Effector memory CD8-positive, alpha-beta T cell (primary cell): ENCODE measurements around the gene SAMD11.

Experiments
- ATAC-seq: fragments of 150-1000 bp; cut with Tn5 transposase; replicated peaks from 2 replicates; pipeline ENCODE4 v1.10.0; 2021; ENCODE audit warnings: mild to moderate bottlenecking, moderate library complexity
- DNase-seq, 3 experiments: peaks; one replicate each; pipeline ENCODE4 v3.0.0; 2021
- H3K27ac Mint-ChIP-seq, 2 donors: one replicate each; pipeline ENCODE4 v1.8.0; 2022; ENCODE audit warnings: mild to moderate bottlenecking in 2 of 2, mixed read lengths in 2 of 2, moderate library complexity in 2 of 2
- H3K27me3 Mint-ChIP-seq, 2 donors: one replicate each; pipeline ENCODE4 v1.8.0; 2022; ENCODE audit warnings: mixed read lengths in 2 of 2
- H3K36me3 Mint-ChIP-seq: one replicate; pipeline ENCODE4 v1.8.0; 2022; ENCODE audit warnings: mild to moderate bottlenecking, moderate library complexity, mixed read lengths; ENCODE audit not compliant: insufficient read depth
- H3K4me1 Mint-ChIP-seq, 2 donors: one replicate each; pipeline ENCODE4 v1.8.0; 2022; ENCODE audit warnings: low read depth in 2 of 2, mixed read lengths in 2 of 2
- H3K4me3 Mint-ChIP-seq, 2 donors: one replicate each; pipeline ENCODE4 v1.8.0; 2022; ENCODE audit warnings: mild to moderate bottlenecking in 2 of 2, mixed read lengths in 2 of 2, moderate library complexity in 2 of 2
- H3K9me3 Mint-ChIP-seq, 2 donors: one replicate each; pipeline ENCODE4 v1.8.0; 2022; ENCODE audit warnings: mixed read lengths in 2 of 2

Gene SAMD11

GRCh38 chr1:938088-938683 is 14.5 kb downstream of the SAMD11 start:
- H3K27ac Mint-ChIP-seq = peak overlapping the region in 1 of 2 donors; percentile 68
- H3K27me3 Mint-ChIP-seq = peaks cover 32 to 68% of the 10 kb centered on the region in 2 donors
- ATAC-seq = no peak
- H3K4me3 Mint-ChIP-seq = no peak overlapping the region
- DNase-seq = no peak
- H3K36me3 Mint-ChIP-seq = peaks cover 6% of the 10 kb centered on the region
- peaks cover 4 to 10% of the 10 kb centered on the region in 2 donors for H3K4me1 Mint-ChIP-seq
- no peaks in the 10 kb centered on the region for H3K9me3 Mint-ChIP-seq

- Mint-ChIP-seq H3K27me3 (peaks cover 32 to 66% of the 10 kb centered on the region in 2 donors), H3K4me1 (peaks cover 4 to 10% of the 10 kb centered on the region in 2 donors), H3K36me3 (peaks cover 6% of the 10 kb centered on the region), H3K27ac (no peak overlapping the region), H3K4me3 (no peak overlapping the region), H3K9me3 (no peaks in the 10 kb centered on the region)
- no peak for ATAC-seq
- no peak for DNase-seq
These were observed 15.2 kb downstream of the SAMD11 start for GRCh38 chr1:938711-939489.

- H3K4me3 Mint-ChIP-seq = no peak overlapping the region
- H3K9me3 Mint-ChIP-seq = no peaks in the 10 kb centered on the region
- no peak overlapping the region for H3K27ac Mint-ChIP-seq
- ATAC-seq = no peak
- peaks cover 4 to 10% of the 10 kb centered on the region in 2 donors for H3K4me1 Mint-ChIP-seq
- DNase-seq = no peak
- peaks cover 10% of the 10 kb centered on the region for H3K36me3 Mint-ChIP-seq
- H3K27me3 Mint-ChIP-seq = peaks cover 32 to 64% of the 10 kb centered on the region in 2 donors
These were observed 15.9 kb downstream of the SAMD11 start for GRCh38 chr1:939511-940106.

- Mint-ChIP-seq H3K27ac (no peak overlapping the region), H3K36me3 (peaks cover 7% of the 10 kb centered on the region), H3K4me1 (peaks cover 4 to 10% of the 10 kb centered on the region in 2 donors), H3K27me3 (peaks cover 26 to 56% of the 10 kb centered on the region in 2 donors), H3K9me3 (no peaks in the 10 kb centered on the region), H3K4me3 (peak overlapping the region; percentile 84 to 85)
- DNase-seq (no peak), ATAC-seq (peak; percentile 35)
These were observed 16.6 kb downstream of the SAMD11 start for GRCh38 chr1:940107-941014.

- Mint-ChIP-seq H3K36me3 (peaks cover 7% of the 10 kb centered on the region), H3K4me1 (peaks cover 7 to 10% of the 10 kb centered on the region in 2 donors), H3K4me3 (peak overlapping the region; percentile 84 to 85), H3K9me3 (no peaks in the 10 kb centered on the region), H3K27ac (no peak overlapping the region), H3K27me3 (peaks cover 22 to 52% of the 10 kb centered on the region in 2 donors)
- DNase-seq (no peak), ATAC-seq (peak; percentile 2)
These were observed 17.4 kb downstream of the SAMD11 start for GRCh38 chr1:941015-941587.

- Mint-ChIP-seq H3K4me3 (peak overlapping the region; percentile 84 to 85), H3K27me3 (peaks cover 22 to 49% of the 10 kb centered on the region in 2 donors), H3K36me3 (peaks cover 7% of the 10 kb centered on the region), H3K9me3 (no peaks in the 10 kb centered on the region), H3K27ac (no peak overlapping the region), H3K4me1 (peaks cover 7 to 10% of the 10 kb centered on the region in 2 donors)
- ATAC-seq = peak; percentile 30
- DNase-seq = no peak
These were observed 18.1 kb downstream of the SAMD11 start for GRCh38 chr1:941588-942383.

- ATAC-seq = peak; percentile 13
- no peak for DNase-seq
These were observed 18.7 kb downstream of the SAMD11 start for GRCh38 chr1:942411-942821.

GRCh38 chr1:942864-943533 is 19.3 kb downstream of the SAMD11 start:
- peaks cover 7 to 10% of the 10 kb centered on the region in 2 donors for H3K4me1 Mint-ChIP-seq
- no peak for DNase-seq
- no peak overlapping the region for H3K4me3 Mint-ChIP-seq
- no peak overlapping the region for H3K27ac Mint-ChIP-seq
- ATAC-seq = no peak
- H3K27me3 Mint-ChIP-seq = peaks cover 18 to 39% of the 10 kb centered on the region in 2 donors
- H3K36me3 Mint-ChIP-seq = peaks cover 7% of the 10 kb centered on the region
- no peaks in the 10 kb centered on the region for H3K9me3 Mint-ChIP-seq

More at GRCh38 chr1:942411-942821, 18.7 kb downstream of the SAMD11 start:
- peaks cover 22 to 45% of the 10 kb centered on the region in 2 donors for H3K27me3 Mint-ChIP-seq
- no peak overlapping the region for H3K4me3 Mint-ChIP-seq
- peaks cover 7% of the 10 kb centered on the region for H3K36me3 Mint-ChIP-seq
- H3K4me1 Mint-ChIP-seq = peaks cover 7 to 10% of the 10 kb centered on the region in 2 donors
- no peaks in the 10 kb centered on the region for H3K9me3 Mint-ChIP-seq
- H3K27ac Mint-ChIP-seq = no peak overlapping the region

GRCh38 chr1:943545-944340 is 20.0 kb downstream of the SAMD11 start:
- Mint-ChIP-seq H3K4me1 (peaks cover 7 to 10% of the 10 kb centered on the region in 2 donors), H3K4me3 (no peak overlapping the region), H3K36me3 (peaks cover 9% of the 10 kb centered on the region), H3K9me3 (no peaks in the 10 kb centered on the region), H3K27me3 (peaks cover 15 to 32% of the 10 kb centered on the region in 2 donors), H3K27ac (no peak overlapping the region)
- no peak for ATAC-seq
- DNase-seq = no peak

GRCh38 chr1:944341-945325 is 20.9 kb downstream of the SAMD11 start:
- H3K9me3 Mint-ChIP-seq = no peaks in the 10 kb centered on the region
- peaks cover 16% of the 10 kb centered on the region for H3K36me3 Mint-ChIP-seq

More at GRCh38 chr1:944341-945325, 20.9 kb downstream of the SAMD11 start:
- Mint-ChIP-seq H3K4me1 (peaks cover 7 to 8% of the 10 kb centered on the region in 2 donors), H3K27me3 (peaks cover 10 to 23% of the 10 kb centered on the region in 2 donors), H3K4me3 (peak overlapping the region in 1 of 2 donors; percentile 19), H3K27ac (no peak overlapping the region)
- DNase-seq (no peak), ATAC-seq (no peak)
